CD4-positive, alpha-beta T cell treated with Interleukin-15 for 1 hour (primary cell): ENCODE measurements around the gene NHS.
"Not testable (repeated sequence)": the region's sequence is repeated elsewhere in the genome, so short reads cannot be mapped to it uniquely, and the experiment has no call there.

Experiments
- DNase-seq: peaks from one replicate; pipeline ENCODE4 v3.0.0-alpha.2; 2020

NHS gene

GRCh38 chrX:17553961-17554482, 179.0 kb downstream of the NHS start:
- no peak for DNase-seq

DNA sequence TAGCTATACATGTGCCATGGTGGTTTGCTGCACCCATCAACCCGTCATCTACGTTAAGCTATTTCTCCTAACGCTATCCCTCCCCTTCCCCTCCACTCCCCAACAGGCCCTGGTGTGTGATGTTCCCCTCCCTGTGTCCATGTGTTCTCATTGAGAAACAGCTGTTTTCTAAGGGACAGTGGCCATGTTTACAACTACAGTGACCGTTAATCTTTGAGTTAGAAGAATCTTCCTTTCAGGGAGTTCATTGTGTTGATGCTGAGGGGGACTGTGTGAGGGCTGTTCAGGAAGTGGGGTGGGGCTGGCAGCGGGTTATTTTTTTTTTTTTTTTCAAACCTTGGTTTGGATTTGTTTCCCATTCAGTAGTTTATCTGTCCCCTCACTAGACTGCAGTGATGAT, 179.9 kb downstream of the NHS start:
- DNase-seq, result no peak

DNA sequence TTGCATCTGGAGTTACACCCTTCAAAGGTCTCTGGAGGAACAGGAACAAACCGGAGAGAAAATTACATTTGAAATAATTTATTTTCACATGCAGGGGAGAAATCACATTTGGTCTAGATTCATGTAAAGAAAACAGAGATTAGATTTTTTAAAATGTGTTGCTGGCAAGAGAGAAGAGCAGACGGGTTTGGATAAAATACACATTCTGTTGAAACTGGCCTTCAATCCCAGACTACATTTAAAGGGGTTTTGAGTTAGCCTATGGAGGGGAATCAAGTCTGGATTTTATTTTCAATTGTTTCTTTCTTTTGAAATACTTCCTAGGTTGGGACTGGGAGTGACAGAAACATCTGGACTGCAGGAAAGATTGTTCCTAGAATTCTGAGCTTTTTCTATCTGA, 180.8 kb downstream of the NHS start:
- DNase-seq, result no peak

GRCh38 chrX:17559728-17560379, 184.9 kb downstream of the NHS start:
- DNase-seq, result no peak

DNA sequence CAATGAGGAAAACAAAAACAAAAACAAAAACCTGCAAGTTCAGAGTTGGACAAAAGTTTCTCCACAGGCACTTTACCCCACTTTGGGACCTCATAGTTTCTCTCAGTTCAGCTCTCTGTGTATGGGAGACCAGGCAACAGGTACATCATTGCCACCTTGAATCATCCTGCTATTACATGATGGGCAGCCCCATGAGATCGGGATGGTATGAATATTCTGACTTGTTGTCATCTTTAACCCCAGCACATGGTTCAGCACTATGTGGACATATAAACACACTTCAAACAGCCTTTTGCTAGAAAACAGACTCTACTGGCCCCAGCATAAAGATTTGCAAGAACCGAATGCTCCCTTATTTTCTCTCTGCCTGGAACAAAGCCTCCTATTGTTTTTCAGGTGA, 185.4 kb downstream of the NHS start:
- no peak for DNase-seq

GRCh38 chrX:17563076-17563475, 188.1 kb downstream of the NHS start:
- DNase-seq, result no peak

DNA sequence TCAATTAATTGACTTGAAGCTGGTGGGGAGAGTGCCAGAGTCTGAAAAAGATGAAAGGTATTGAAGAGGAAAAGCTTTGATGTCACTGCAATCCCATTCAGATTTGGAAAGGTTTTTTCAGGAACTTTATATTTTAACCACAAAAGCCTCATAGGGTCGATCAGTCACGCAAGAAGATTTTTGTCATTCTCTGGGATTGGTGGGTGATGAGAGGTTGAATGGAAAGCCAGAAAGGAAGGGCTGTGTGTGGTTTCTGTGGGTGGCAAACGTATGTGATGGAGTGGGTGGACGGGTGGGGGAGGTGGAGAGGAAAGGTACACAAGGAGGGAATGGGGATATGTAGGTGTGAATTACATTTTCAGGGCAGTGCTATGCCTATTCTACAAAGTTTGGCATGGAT, 188.5 kb downstream of the NHS start:
- no peak for DNase-seq

DNA sequence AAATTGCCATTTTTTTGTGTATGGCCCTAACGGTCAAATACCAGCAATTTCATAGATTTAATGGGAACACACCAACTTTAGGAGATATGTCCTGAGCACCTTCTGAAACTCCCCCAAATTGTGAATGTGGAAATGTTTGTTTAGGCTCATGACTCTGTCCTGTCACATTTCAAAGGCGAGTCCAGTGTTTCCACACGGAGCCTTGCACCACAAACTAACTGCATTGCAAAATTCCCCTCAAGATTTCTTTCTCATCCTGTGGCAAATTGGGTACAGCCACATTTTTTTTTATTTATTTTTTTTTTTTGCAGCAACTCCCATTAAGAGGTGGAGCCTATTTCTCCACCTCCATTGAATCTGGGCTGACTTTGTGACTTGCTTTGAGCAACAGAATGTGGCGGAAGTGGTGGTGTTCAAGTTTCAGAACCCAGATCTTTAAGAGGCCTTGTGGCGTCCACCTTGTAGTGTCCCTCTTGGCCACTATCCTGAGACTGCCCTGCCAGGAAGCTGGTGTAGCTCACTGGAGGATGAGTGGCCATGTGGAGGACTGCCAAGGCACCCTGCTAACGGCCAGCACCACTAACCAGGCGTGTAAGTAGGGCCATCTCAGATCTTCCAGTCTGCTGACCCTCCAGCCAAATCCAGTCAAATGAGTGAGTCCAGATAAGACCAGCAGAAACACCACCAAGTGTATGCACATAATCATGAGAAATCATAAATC, 189.8 kb downstream of the NHS start:
- DNase-seq, result no peak

- no peak for DNase-seq
These were observed 191.7 kb downstream of the NHS start for GRCh38 chrX:17566740-17567139.

GRCh38 chrX:17567187-17567586, 192.2 kb downstream of the NHS start:
- DNase-seq, result no peak

DNA sequence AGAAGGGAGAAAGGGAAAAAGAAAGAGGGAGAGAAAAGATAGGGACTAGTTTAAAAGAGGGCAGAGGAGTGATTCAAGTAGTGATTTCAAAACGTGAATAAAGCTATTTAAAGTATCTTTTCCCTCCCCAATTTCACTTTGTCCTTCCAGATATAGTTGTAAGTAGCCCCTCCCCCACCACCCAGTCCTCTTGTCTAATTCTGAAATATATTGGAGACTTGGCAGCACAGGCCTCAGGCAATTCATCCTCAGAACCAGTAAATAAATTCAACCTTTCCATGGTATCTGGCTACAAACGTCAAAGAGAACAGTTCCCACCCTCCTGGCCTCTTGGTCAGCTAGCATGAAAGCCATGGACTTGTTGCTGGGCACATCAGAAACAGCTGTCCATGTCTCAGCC, 192.8 kb downstream of the NHS start:
- no peak for DNase-seq

DNA sequence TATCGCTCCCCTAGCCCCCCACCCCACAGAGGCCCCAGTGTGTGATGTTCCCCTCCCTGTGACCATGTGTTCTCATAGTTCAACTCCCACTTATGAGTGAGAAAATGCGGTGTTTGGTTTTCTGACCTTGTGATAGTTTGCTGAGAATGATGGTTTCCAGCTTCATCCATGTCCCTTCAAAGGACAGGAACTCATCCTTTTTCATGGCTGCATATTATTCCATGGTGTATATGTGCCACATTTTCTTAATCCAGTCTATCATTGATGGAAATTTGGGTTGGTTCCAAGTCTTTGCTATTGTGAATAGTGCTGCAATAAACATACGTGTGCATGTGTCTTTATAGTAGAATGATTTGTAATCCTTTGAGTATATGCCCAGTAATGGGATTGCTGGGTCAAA, 193.8 kb downstream of the NHS start:
- not testable (repeated sequence) for DNase-seq

DNA sequence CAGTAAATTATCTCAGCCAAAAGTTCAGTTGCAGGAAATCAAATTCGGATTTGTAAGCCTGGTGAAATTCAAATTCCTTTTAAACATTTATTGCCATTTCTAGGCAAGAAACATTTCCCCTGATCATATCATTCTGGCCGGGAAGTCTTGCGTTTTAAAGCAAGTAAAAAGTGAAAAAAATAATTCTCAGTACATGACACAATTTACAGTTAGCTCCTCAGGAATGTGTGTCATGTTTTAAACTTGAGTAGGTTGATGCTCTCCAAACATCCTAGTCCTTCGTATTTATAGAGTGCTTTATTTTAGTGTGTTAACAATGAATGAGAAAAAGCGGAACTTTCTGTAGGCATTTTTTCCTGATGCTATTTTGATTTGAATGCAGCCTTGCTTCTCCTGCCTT, 204.0 kb downstream of the NHS start:
- no peak for DNase-seq

DNA sequence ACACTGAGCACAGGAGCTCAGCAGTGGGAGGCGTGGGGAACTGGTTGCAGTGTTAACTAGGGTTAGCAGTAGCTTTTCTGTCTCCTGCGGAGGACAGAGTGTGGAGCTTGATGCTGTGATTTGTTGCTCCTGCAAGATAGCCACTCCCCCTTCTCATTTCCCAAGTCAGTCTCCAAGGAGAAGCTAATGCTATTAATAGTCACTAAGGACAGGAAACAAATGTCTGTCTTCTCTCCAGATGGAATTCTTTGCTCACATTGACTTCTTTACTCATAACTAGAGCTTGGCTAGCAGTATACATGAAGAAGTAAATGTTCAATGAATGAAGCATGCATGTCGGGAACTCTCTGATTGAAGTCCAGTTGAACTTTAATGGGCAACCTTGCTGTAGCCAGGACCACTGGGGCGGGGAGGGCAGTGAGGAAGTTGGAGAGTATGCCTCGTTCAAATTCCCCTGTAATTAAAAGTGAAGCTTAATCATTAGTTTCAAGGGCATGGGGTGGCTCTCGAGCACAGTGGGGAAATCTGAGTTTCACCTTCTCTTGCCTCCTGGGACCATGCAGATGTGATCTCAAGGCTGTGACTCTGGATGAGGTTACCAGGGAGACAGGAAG, 205.6 kb downstream of the NHS start:
- no peak for DNase-seq

DNA sequence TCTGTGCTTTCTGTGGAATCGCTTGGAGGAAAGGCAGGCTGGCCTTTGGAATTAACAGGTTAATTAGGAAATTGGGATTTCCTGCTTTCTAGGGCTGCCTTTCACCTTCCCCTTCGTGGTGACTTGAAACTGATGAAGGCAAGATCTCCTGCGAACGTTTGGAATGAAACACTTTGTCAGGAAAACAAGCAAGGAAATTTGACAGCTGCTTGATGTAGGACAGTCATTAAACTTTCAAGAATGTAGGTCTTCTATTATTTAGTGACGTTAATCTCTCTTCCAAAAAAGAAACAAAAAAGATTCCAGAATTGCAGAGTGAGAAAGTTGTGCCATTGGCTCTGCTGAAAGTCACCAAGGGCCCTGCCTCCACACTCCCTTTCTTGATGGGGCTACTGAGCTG, 206.6 kb downstream of the NHS start:
- DNase-seq, result no peak

DNA sequence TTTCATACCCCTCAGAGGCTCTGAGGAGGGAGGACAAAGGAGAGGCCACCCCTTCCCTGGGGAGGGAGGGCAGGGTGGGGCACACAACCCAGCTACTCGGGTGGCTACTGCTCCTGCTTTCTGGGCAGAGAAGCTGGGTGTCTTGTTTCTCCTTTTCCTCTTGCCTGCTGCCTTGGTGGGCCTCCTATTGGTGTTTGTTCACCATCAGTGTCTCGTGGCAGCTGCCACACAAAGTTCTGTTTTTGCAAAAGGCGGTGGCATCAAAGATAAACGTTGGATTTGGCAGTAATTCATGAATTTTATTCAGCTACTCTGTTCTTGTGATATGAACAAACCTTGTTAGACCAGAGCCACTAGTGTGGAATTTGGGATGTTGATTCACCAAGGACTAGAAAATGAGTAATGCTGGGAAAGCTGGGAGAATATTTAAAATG, 209.3 kb downstream of the NHS start:
- no peak for DNase-seq

DNA sequence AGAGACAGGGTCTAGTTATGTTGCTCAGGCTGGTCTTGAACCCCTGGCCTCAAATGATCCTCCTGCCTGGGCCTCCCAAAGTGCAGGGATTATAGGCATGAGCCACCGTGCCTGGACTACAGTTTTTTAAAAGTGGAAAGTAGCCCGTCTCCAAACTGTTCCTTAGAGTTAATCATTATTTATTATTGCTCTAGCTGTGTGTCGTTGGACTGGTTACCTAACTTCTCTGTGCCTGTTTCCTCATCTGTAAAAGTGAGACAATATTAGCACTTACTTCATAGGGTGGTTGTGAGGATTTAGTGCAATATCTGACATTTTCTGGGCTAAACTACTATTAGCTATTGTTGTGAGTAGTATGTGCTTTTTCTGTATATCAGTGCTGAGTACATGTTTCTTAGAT, 210.0 kb downstream of the NHS start:
- no peak for DNase-seq

- DNase-seq, result no peak
These were observed 212.4 kb downstream of the NHS start for GRCh38 chrX:17587366-17587765.

DNA sequence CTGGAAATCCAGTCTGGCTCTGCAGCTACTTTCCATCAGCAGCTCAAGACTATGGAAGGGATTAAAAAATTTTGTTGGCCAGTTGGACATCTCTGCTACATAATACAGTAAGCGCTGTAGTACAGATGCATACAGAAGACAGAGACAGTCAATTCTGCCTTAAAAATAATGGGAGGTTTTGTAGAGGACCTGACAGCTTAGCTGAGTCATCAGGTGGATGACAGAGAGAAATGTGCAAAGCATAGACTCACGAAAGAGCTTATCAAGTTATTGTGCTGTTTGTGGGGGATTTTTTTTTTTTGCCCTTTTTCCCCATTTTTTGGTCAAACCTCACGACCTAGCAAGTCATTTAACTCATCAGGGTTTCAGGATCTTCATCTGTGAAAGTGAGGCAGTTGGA, 213.3 kb downstream of the NHS start:
- DNase-seq, result no peak

DNA sequence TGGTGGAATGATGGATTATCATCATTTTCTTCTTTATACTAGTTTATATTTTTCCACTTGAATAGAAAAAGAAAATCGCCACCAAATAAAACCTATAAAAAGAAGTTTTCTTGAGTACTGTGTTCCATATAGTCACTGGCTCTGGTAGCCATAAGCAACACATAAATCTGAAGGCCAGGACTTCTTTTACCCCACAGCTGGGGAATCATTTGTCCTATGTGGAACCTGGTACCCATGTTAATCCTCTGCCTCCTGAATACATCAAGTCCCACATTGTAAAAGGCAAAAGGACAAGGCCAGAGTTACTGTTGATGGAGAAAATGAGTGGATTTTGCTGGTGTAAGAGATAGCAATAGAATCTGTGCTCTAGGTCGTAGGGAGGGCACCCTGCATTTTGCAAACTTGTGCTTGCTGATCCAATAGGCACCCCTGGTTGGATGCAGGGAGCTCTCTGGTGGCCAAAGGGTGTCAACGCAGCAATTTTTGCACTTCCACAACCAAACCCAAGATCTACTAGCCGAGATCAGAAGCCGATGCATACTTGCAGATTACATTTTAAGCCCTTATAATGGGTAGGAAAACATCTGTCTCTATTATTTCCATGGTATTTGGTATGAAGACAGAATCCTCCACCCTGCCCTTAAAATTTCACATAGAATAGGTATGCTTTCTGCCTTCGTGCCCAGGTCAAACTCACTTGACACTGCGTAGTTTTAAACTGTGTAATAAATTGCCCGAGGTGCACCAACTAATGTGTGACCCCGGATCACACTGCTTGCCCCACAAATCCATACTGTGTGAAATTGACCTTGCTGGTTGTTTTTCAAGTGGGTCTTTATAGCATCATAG, 216.1 kb downstream of the NHS start:
- DNase-seq, result peak; percentile 20

- DNase-seq, result no peak
These were observed 216.7 kb downstream of the NHS start for GRCh38 chrX:17591741-17592110.

- DNase-seq, result no peak
These were observed 217.1 kb downstream of the NHS start for GRCh38 chrX:17592117-17592516.

GRCh38 chrX:17594693-17595092, 219.7 kb downstream of the NHS start:
- DNase-seq, result no peak
